OCI-LY1 (cell line): ENCODE measurements around the gene FBXO3.
"Not testable (repeated sequence)": the region's sequence is repeated elsewhere in the genome, so short reads cannot be mapped to it uniquely, and the experiment has no call there.

Source experiments
- H2AFZ ChIP-seq: fragments of 200-600 bp; sonication (generic), shearing (Covaris generic); 2 replicates; pipeline ENCODE4 v1.6.0; 2014; ENCODE audit warnings: antibody characterized with exemption, mild to moderate bottlenecking, low read length
- H3F3A ChIP-seq: fragments of 200-600 bp; sonication (generic), shearing (Covaris generic); 2 replicates; pipeline ENCODE4 v1.6.0; 2014; ENCODE audit warnings: mild to moderate bottlenecking, antibody characterized with exemption, low read length, moderate library complexity; ENCODE audit not compliant: insufficient read depth
- H3K27ac ChIP-seq: fragments of 200-600 bp; sonication (generic); 2 replicates; pipeline ENCODE4 v1.5.1; 2014; ENCODE audit warnings: low read length, mixed run types, mild to moderate bottlenecking, low read depth; ENCODE audit not compliant: poor library complexity, severe bottlenecking
- H3K27me3 ChIP-seq: fragments of 200-600 bp; sonication (generic); 2 replicates; pipeline ENCODE4 v1.6.0; 2014; ENCODE audit warnings: antibody characterized with exemption, mild to moderate bottlenecking, low read length, moderate library complexity; ENCODE audit not compliant: insufficient read depth
- H3K36me3 ChIP-seq: fragments of 200-600 bp; sonication (generic); 2 replicates; pipeline ENCODE4 v1.6.1; 2014; ENCODE audit warnings: mild to moderate bottlenecking, antibody characterized with exemption, low read length, moderate library complexity, mixed read lengths; ENCODE audit not compliant: insufficient read depth
- H3K4me1 ChIP-seq: fragments of 200-600 bp; sonication (generic); 2 replicates; pipeline ENCODE4 v1.5.1; 2014; ENCODE audit warnings: mild to moderate bottlenecking, low read length, moderate library complexity; ENCODE audit not compliant: insufficient read depth, severe bottlenecking
- H3K4me2 ChIP-seq: fragments of 200-600 bp; sonication (generic), shearing (Covaris generic); 2 replicates; pipeline ENCODE4 v1.6.1; 2014; ENCODE audit warnings: low read length
- H3K4me3 ChIP-seq: fragments of 200-600 bp; sonication (generic); 2 replicates; pipeline ENCODE4 v1.5.1; 2014; ENCODE audit warnings: low read length, low read depth, mild to moderate bottlenecking, mixed read lengths; ENCODE audit not compliant: poor library complexity, severe bottlenecking
- H3K79me2 ChIP-seq: fragments of 200-600 bp; shearing (Covaris generic); 2 replicates; pipeline ENCODE4 v1.6.1; 2016; ENCODE audit warnings: mixed run types, low read length, mixed read lengths; ENCODE audit not compliant: insufficient read depth
- H3K9ac ChIP-seq: fragments of 200-600 bp; sonication (generic), shearing (Covaris generic); 2 replicates; pipeline ENCODE4 v1.6.1; 2014; ENCODE audit warnings: mild to moderate bottlenecking, low read length, mixed read lengths
- H3K9me2 ChIP-seq: fragments of 200-600 bp; sonication (generic), shearing (Covaris generic); 2 replicates; pipeline ENCODE4 v1.6.1; 2014; ENCODE audit warnings: low read depth, mild to moderate bottlenecking, low read length, mixed read lengths
- H3K9me3 ChIP-seq: fragments of 200-600 bp; shearing (Covaris generic); 2 replicates; pipeline ENCODE4 v1.6.1; 2014; ENCODE audit warnings: low read length, mixed read lengths
- H4K20me1 ChIP-seq: fragments of 200-600 bp; sonication (generic), shearing (Covaris generic); 2 replicates; pipeline ENCODE4 v1.6.0; 2016; ENCODE audit warnings: mild to moderate bottlenecking, low read length; ENCODE audit not compliant: insufficient read depth
- EZH2 ChIP-seq: fragments of 200-600 bp; sonication (generic), shearing (Covaris generic); IDR thresholded peaks from 2 replicates; pipeline ENCODE4 v1.8.0; 2017; ENCODE audit warnings: borderline replicate concordance, mixed run types, mild to moderate bottlenecking, antibody characterized with exemption, low read length, moderate library complexity, mixed read lengths
- TF ChIP-seq, protein P1 (sequence below): fragments of 200-600 bp; sonication (generic), shearing (Covaris generic); IDR thresholded peaks from 2 replicates; pipeline ENCODE4 v1.5.1; 2017; ENCODE audit warnings: mild to moderate bottlenecking, antibody characterized with exemption, low read length, moderate library complexity, mixed read lengths

The FBXO3 gene

DNA sequence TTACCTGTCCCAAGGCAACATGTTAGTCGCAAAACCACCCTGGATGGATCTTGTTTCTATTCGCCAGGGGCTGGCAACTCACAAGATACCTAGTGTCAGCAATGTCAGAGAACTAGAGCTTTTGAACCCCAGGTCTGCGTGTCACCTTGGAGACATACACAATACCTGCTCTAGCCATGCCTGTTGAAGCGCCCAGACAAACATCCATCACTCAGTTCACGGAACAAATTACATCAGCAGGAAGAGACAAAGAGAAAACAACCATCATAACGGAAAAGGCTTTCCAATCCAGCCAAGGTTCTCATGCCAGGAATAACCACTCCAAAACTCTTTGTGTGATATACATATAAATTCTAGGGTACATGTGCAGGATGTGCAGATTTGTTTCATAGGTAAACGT is 40.3 kb downstream of the FBXO3 start:
- Histone ChIP-seq H3K4me2 (peak overlapping the region; percentile 83), H3K27me3 (no peaks in the 10 kb centered on the region), H3F3A (no peaks in the 10 kb centered on the region), H3K4me1 (peaks cover 44% of the 10 kb centered on the region), H3K9ac (no peak overlapping the region; the same call in 1 of the 2 replicates), H3K27ac (peak overlapping the region; percentile 55), H3K4me3 (peak overlapping the region; percentile 72), H4K20me1 (no peaks in the 10 kb centered on the region), H3K9me3 (no peaks in the 10 kb centered on the region), H3K36me3 (peaks cover 20% of the 10 kb centered on the region), H3K79me2 (peaks cover 21% of the 10 kb centered on the region), H3K9me2 (no peaks in the 10 kb centered on the region), H2AFZ (no peak overlapping the region)
- TF ChIP-seq EZH2: no peak
- TF ChIP-seq, protein P1, sequence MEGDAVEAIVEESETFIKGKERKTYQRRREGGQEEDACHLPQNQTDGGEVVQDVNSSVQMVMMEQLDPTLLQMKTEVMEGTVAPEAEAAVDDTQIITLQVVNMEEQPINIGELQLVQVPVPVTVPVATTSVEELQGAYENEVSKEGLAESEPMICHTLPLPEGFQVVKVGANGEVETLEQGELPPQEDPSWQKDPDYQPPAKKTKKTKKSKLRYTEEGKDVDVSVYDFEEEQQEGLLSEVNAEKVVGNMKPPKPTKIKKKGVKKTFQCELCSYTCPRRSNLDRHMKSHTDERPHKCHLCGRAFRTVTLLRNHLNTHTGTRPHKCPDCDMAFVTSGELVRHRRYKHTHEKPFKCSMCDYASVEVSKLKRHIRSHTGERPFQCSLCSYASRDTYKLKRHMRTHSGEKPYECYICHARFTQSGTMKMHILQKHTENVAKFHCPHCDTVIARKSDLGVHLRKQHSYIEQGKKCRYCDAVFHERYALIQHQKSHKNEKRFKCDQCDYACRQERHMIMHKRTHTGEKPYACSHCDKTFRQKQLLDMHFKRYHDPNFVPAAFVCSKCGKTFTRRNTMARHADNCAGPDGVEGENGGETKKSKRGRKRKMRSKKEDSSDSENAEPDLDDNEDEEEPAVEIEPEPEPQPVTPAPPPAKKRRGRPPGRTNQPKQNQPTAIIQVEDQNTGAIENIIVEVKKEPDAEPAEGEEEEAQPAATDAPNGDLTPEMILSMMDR: no peak

DNA sequence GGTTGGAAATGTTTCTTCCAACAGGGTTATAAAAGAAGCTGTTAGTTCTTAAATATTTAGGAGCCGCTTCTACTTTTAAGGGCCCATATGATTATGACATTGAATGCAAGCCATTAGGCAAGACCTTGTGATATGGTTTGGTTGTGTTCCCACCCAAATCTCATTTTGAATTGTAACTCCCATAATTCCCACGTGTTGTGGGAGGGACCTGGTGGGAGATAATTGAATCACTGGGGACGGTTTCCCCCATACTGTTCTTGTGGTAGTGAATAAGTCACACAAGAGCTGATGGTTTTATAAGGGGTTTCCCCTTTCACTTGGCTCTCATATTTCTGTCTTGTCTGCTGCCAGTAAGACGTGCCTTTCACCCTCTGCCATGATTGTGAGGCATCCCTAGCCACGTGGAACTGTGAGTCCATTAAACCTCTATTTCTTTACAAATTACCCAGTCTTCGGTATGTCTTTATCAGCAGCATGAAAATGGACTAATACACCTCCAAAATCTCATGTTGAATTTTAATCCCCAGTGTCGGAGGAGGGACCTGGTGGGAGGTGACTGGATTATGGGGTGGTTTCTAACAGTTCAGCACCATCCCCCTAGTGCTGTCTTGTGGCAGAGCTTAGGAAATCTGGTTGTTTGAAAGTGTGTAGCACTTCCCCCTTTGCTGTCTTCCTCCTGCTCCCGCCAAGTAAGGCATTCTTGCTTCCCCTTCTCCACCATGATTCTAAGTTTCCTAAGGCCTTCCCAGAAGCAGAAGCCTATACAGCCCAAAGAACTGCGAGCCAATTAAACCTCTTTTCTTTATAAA is 42.4 kb downstream of the FBXO3 start:
- Histone ChIP-seq H3K4me3 (no peak overlapping the region), H3K27me3 (no peaks in the 10 kb centered on the region), H3K4me2 (peak overlapping the region; percentile 32; the same call in 1 of the 2 replicates), H3K9me3 (no peaks in the 10 kb centered on the region), H3K9ac (no peak overlapping the region), H2AFZ (no peak overlapping the region), H3F3A (no peaks in the 10 kb centered on the region), H3K36me3 (peaks cover 20% of the 10 kb centered on the region), H3K4me1 (peaks cover 38% of the 10 kb centered on the region), H3K27ac (no peak overlapping the region), H3K79me2 (peaks cover 21% of the 10 kb centered on the region), H4K20me1 (no peaks in the 10 kb centered on the region), H3K9me2 (no peaks in the 10 kb centered on the region)
- TF ChIP-seq, protein P1: no peak
- TF ChIP-seq EZH2: no peak

DNA sequence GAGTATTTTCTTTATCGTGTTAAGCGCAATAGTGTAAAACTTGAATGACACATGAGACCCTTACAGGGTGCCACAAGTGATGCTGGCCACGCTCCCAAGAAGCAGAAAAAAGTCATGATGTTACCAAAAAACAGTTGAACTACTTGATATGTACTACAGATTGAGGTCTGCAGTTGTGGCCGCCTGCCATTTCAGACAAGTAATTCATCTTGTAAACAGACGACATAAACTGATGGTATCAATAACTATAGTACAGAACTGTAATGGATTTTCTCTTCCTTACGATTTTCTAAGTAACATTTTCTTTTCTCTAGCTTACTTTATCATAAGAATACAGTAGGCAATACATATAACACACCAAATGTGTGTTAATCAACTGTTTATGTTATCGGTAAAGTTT is 43.6 kb downstream of the FBXO3 start:
- Histone ChIP-seq H3K9me2 (no peaks in the 10 kb centered on the region), H3K27ac (no peak overlapping the region), H3K4me3 (no peak overlapping the region), H3K79me2 (peaks cover 21% of the 10 kb centered on the region), H3K9ac (no peak overlapping the region), H4K20me1 (no peaks in the 10 kb centered on the region), H3K4me2 (no peak overlapping the region), H3F3A (no peaks in the 10 kb centered on the region), H3K36me3 (peaks cover 20% of the 10 kb centered on the region), H2AFZ (no peak overlapping the region), H3K4me1 (peaks cover 32% of the 10 kb centered on the region), H3K9me3 (no peaks in the 10 kb centered on the region), H3K27me3 (no peaks in the 10 kb centered on the region)
- TF ChIP-seq EZH2: no peak
- TF ChIP-seq, protein P1: no peak

DNA sequence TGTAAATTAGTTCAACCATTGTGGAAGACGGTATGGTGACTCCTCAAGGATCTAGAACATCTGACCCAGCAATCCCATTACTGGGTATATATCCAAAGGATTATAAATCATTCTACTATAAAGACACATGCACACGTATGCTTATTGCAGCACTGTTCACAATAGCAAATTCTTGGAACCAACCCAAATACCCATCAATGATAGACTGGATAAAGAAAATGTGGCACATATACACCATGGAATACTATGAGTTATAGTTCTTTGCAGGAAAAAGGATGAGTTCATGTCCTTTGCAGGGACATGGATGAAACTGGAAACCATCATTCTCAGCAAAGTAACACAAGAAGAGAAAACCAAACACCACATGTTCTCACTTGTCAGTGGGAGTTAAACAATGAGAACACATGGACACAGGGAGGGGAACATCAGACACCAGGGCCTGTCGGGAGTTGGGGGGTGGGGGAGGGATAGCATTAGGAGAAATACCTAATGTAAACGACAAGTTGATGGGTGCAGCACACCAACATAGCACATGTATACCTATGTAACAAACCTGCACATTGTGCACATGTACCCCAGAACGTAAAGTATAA is 45.2 kb downstream of the FBXO3 start:
- H4K20me1 ChIP-seq, H3K9ac ChIP-seq, H3F3A ChIP-seq, H3K4me2 ChIP-seq, H3K9me2 ChIP-seq, H3K9me3 ChIP-seq, H2AFZ ChIP-seq, H3K4me3 ChIP-seq, H3K27me3 ChIP-seq, H3K27ac ChIP-seq: not testable (repeated sequence)
- peaks cover 20% of the 10 kb centered on the region for H3K36me3 ChIP-seq
- H3K79me2 ChIP-seq: peaks cover 16% of the 10 kb centered on the region
- peaks cover 29% of the 10 kb centered on the region for H3K4me1 ChIP-seq

DNA sequence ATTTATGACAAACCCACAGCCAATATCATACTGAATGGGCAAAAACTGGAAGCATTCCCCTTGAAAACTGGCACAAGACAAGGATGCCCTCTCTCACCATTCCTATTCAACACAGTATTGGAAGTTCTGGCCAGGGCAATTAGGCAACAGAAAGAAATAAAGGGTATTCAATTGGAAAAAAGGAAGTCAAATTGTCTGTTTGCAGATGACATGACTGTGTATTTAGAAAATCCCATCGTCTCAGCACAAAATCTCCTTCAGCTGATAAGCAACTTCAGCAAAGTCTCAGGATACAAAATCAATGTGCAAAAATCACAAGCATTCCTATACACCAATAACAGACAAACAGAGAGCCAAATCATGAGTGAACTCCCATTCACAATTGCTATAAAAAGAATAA is 46.8 kb downstream of the FBXO3 start:
- H3K27ac ChIP-seq, H3K4me2 ChIP-seq, H3K4me3 ChIP-seq, H2AFZ ChIP-seq, H4K20me1 ChIP-seq, H3K9ac ChIP-seq, H3K9me3 ChIP-seq, H3K9me2 ChIP-seq, H3F3A ChIP-seq, H3K27me3 ChIP-seq: not testable (repeated sequence)
- Histone ChIP-seq H3K36me3 (peaks cover 14% of the 10 kb centered on the region), H3K4me1 (peaks cover 16% of the 10 kb centered on the region), H3K79me2 (peaks cover 12% of the 10 kb centered on the region)
